C4-2B (cell line): ENCODE data around the gene VANGL1.
A peak's percentile ranks its signal among the peaks of the same experiment; 100 is the strongest.

Source experiments
- H3K27ac ChIP-seq: fragments of 450-650 bp; 2 replicates; pipeline ENCODE4 v1.5.1; 2017
- ZFX ChIP-seq: fragments of 450-650 bp; IDR thresholded peaks from 2 replicates; pipeline ENCODE4 v1.6.1; 2017
- TF ChIP-seq, protein P1 (sequence below): fragments of 450-650 bp; conservative IDR thresholded peaks from 2 replicates; pipeline ENCODE4 v1.5.1; 2017; ENCODE audit warnings: mild to moderate bottlenecking

The VANGL1 gene

GRCh38 chr1:115669002-115669673 is 27.4 kb downstream of the VANGL1 start:
- no peak overlapping the region for H3K27ac ChIP-seq
- no peak for TF ChIP-seq ZFX
- TF ChIP-seq, protein P1, sequence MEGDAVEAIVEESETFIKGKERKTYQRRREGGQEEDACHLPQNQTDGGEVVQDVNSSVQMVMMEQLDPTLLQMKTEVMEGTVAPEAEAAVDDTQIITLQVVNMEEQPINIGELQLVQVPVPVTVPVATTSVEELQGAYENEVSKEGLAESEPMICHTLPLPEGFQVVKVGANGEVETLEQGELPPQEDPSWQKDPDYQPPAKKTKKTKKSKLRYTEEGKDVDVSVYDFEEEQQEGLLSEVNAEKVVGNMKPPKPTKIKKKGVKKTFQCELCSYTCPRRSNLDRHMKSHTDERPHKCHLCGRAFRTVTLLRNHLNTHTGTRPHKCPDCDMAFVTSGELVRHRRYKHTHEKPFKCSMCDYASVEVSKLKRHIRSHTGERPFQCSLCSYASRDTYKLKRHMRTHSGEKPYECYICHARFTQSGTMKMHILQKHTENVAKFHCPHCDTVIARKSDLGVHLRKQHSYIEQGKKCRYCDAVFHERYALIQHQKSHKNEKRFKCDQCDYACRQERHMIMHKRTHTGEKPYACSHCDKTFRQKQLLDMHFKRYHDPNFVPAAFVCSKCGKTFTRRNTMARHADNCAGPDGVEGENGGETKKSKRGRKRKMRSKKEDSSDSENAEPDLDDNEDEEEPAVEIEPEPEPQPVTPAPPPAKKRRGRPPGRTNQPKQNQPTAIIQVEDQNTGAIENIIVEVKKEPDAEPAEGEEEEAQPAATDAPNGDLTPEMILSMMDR: no peak

DNA sequence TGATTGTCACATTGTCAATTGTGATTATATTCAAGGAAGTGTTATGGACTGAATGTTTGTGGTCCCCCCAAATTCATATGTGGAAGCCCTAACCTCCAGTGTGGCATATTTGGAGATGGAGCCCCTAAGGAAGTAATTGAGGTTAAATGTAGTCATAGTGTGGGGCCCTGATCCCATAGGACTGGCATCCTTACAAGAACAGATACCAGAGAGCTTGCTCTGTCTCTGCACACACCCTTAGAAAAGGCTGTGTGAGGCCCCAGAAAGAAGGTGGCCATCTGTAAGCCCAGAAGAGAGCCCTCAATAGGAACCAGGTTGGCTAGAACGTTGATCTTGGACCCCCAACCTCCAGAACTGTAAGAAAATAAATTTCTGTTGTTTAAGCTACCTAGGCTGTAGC is 28.1 kb downstream of the VANGL1 start:
- TF ChIP-seq, protein P1: no peak
- TF ChIP-seq ZFX: no peak
- H3K27ac ChIP-seq: no peak overlapping the region

- TF ChIP-seq, protein P1: no peak
- no peak for TF ChIP-seq ZFX
- H3K27ac ChIP-seq: no peak overlapping the region
Measured at GRCh38 chr1:115670476-115671175, 28.9 kb downstream of the VANGL1 start.

- TF ChIP-seq, protein P1: no peak
- TF ChIP-seq ZFX: no peak
- no peak overlapping the region for H3K27ac ChIP-seq
Measured at GRCh38 chr1:115671176-115671934, 29.6 kb downstream of the VANGL1 start.

GRCh38 chr1:115672224-115673009 is 30.6 kb downstream of the VANGL1 start:
- TF ChIP-seq, protein P1: no peak
- no peak for TF ChIP-seq ZFX
- no peak overlapping the region for H3K27ac ChIP-seq

DNA sequence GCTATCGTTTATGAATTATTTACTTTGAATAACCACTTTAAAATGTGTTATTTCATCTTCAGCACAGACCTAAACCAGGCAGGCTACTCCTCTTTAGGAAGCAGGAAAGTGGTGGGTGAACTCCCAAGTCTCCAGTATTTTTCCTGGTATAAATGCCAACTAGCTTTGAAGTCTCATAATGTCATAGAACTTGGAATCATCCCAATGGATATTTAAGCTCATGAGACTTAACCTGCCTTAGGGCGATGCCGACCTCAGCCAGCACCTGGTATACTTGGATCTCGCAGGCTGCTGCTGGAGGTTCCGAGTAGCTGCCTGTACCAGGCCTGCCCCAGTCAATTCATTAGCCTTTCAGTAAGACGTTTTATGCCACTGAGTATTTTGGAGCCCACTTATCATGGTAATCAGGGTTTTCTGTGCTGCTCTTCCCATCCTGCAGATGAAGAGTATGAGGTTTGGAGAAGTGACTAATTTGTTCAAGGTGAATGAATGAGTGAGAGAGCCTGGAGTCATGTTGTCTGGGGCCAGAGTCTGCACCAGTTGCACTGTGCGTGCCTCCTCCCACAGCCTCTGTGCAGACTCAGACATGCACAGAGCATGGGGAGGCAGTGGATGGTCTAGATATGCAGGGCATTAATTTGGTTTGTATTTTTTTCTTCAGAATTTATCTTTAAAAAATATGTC is 34.9 kb downstream of the VANGL1 start:
- TF ChIP-seq ZFX: no peak
- TF ChIP-seq, protein P1: no peak
- peak overlapping the region; percentile 63 for H3K27ac ChIP-seq
